Activated B cell treated with CpG ODN at 0.5 μM for 24 hours (primary cell): Measurements from ENCODE around the gene PI4K2B. TPM values are rescaled to one million over a fixed set of nuclear protein-coding genes. Genes with fewer than 3 reads are reported as not detected.
"Not testable (repeated sequence)": the region's sequence is repeated elsewhere in the genome, so short reads cannot be mapped to it uniquely, and the experiment has no call there.

Source experiments
- ATAC-seq: fragments of 200-7000 bp; cut with Tn5 transposase; one replicate; pipeline ENCODE4 v1.10.0; 2021; ENCODE audit warnings: low read depth, mild to moderate bottlenecking, moderate library complexity
- CTCF ChIA-PET: fragments of 350-600 bp; sonication (Branson Sonifier 250); formaldehyde crosslinking; loops from one replicate; lab custom pipeline; 2021; ENCODE audit warnings: antibody characterized with exemption; lab: Charles Lee
- POLR2A ChIA-PET: fragments of 350-600 bp; sonication (Branson Sonifier 250); formaldehyde crosslinking; loops from one replicate; lab custom pipeline; 2021; ENCODE audit warnings: antibody characterized with exemption; lab: Charles Lee
- DNase-seq: peaks from one replicate; pipeline ENCODE4 v3.0.0; 2022
- H3K27ac Mint-ChIP-seq: one replicate; pipeline ENCODE4 v1.8.0; 2020; ENCODE audit warnings: mixed read lengths
- H3K27me3 Mint-ChIP-seq: one replicate; pipeline ENCODE4 v1.8.0; 2021; ENCODE audit warnings: mixed read lengths
- H3K36me3 Mint-ChIP-seq: one replicate; pipeline ENCODE4 v1.8.0; 2021; ENCODE audit warnings: low read depth, mixed read lengths
- H3K4me1 Mint-ChIP-seq: one replicate; pipeline ENCODE4 v1.8.0; 2021; ENCODE audit warnings: mixed read lengths
- H3K4me3 Mint-ChIP-seq: one replicate; pipeline ENCODE4 v1.8.0; 2020; ENCODE audit warnings: mild to moderate bottlenecking, mixed read lengths
- H3K9me3 Mint-ChIP-seq: one replicate; pipeline ENCODE4 v1.8.0; 2020; ENCODE audit warnings: mixed read lengths
- intact Hi-C: fragments of 100-400 bp; cut with micrococcal nuclease; formaldehyde crosslinking; loops from one replicate; pipeline ENCODE4 v1.15.1; 2024
- total RNA-seq: library from RNA; stranded (reverse); gene quantifications from 2 replicates; pipeline ENCODE4 v1.2.3, GENCODE V29; 2022
- TF ChIP-seq, protein P1 (sequence below): fragments of 200-600 bp; IDR thresholded peaks from one replicate; pipeline ENCODE4 v1.8.0; 2022; ENCODE audit warnings: antibody characterized with exemption, mild to moderate bottlenecking

Gene PI4K2B
- total RNA-seq, 1 donor from 2014 or later, result 14.8 TPM

DNA sequence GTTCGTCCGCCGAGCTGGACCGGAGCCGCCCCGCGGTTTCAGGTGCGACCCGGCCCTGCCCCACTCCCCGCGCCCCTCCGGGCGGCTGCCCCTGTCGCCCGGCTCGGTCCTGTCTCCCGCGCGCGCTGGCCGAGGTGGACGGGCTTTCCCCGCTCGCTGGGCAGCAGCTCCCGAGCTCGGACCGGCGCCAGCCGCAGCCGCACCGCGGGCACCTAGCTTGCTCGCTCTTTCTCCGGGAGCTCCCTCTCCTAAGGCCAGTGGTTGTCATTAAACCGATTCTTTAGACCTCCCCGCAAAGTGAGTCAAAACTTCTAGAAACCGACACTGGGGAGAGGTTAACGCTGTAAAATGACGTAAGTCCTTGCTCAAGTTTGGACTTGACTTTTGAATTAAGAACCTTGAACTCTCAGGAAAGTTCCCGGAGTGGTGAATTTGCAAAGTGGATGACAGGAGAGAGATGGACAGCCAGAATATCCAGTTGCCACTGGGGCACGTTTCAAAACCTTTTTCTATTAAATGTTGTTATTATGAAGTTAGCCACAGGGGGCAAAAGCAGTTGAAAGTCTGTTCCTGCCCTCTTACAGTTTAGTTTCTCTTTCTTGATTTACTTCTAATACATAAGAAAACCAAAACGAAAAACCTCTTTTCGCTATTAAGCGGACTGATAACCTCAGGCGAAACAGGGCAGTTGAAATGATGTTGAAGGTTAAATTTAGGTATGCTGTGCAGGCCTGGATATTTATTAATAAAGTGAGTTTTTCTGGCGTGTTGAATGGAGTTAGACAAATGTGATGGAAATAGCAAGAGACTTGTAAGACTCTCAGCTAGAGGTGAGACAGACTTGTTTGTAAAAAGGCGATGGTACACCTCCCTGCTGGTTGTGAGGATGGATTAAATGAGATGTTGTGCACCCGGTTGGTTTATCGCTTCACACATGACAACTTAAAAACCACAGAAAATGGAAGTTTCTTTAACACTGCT is 847 bp downstream of the PI4K2B start:
- Mint-ChIP-seq H3K36me3 (peaks cover 18% of the 10 kb centered on the region), H3K27ac (peak overlapping the region; percentile 95), H3K9me3 (peaks cover 3% of the 10 kb centered on the region), H3K27me3 (no peaks in the 10 kb centered on the region), H3K4me1 (peaks cover 47% of the 10 kb centered on the region), H3K4me3 (peak overlapping the region; percentile 90)
- intact Hi-C loops, result loop anchor here (1.0 to 10.0 kb wide), 7 partner anchors 74 to 1630 kb away; partner anchors contain the start of genes DHX15, RBPJ, SEPSECS and SMIM20
- DNase-seq, result no peak
- peak; percentile 53 for ATAC-seq
- TF ChIP-seq, protein P1, sequence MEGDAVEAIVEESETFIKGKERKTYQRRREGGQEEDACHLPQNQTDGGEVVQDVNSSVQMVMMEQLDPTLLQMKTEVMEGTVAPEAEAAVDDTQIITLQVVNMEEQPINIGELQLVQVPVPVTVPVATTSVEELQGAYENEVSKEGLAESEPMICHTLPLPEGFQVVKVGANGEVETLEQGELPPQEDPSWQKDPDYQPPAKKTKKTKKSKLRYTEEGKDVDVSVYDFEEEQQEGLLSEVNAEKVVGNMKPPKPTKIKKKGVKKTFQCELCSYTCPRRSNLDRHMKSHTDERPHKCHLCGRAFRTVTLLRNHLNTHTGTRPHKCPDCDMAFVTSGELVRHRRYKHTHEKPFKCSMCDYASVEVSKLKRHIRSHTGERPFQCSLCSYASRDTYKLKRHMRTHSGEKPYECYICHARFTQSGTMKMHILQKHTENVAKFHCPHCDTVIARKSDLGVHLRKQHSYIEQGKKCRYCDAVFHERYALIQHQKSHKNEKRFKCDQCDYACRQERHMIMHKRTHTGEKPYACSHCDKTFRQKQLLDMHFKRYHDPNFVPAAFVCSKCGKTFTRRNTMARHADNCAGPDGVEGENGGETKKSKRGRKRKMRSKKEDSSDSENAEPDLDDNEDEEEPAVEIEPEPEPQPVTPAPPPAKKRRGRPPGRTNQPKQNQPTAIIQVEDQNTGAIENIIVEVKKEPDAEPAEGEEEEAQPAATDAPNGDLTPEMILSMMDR, result no peak
- POLR2A ChIA-PET, result interaction anchor here (0.6 to 4.4 kb wide), 7 partner anchors 11 to 650 kb away, joined by 3 to 48 read pairs (median 4); partner anchors contain the start of genes ANAPC4, DHX15, SEPSECS and ZCCHC4
- CTCF ChIA-PET, result interaction anchor here (0.7 to 4.6 kb wide), 8 partner anchors 19 to 257 kb away, joined by 3 to 45 read pairs (median 3); partner anchors contain the start of genes SEPSECS and ZCCHC4

GRCh38 chr4:25235401-25235800 is 1.6 kb downstream of the PI4K2B start:
- peaks cover 2% of the 10 kb centered on the region for H3K9me3 Mint-ChIP-seq
- H3K36me3 Mint-ChIP-seq, result peaks cover 18% of the 10 kb centered on the region
- ATAC-seq (no peak), DNase-seq (no peak)
- ChIA-PET POLR2A (interaction anchor here (0.8 to 4.4 kb wide), 5 partner anchors 17 to 651 kb away, joined by 3 to 48 read pairs (median 6); partner anchors contain the start of genes ANAPC4, DHX15, SEPSECS and ZCCHC4), CTCF (interaction anchor here (0.7 to 4.6 kb wide), 6 partner anchors 18 to 258 kb away, joined by 3 to 45 read pairs (median 4); partner anchors contain the start of genes SEPSECS and ZCCHC4)
- H3K27ac Mint-ChIP-seq, result peak overlapping the region; percentile 95
- H3K4me1 Mint-ChIP-seq, result peaks cover 55% of the 10 kb centered on the region
- H3K4me3 Mint-ChIP-seq, result peak overlapping the region; percentile 90
- H3K27me3 Mint-ChIP-seq, result no peaks in the 10 kb centered on the region
- intact Hi-C loops, result loop anchor here (10.0 kb wide), 2 partner anchors 1089 to 1629 kb away; partner anchors contain the start of genes RBPJ and STIM2
- TF ChIP-seq, protein P1, result no peak

GRCh38 chr4:25236030-25236429 is 2.2 kb downstream of the PI4K2B start:
- H3K27me3 Mint-ChIP-seq, DNase-seq, ATAC-seq, H3K9me3 Mint-ChIP-seq: not testable (repeated sequence)
- Mint-ChIP-seq H3K36me3 (peaks cover 15% of the 10 kb centered on the region), H3K27ac (peak overlapping the region; percentile 95), H3K4me1 (peaks cover 58% of the 10 kb centered on the region), H3K4me3 (peak overlapping the region; percentile 90)
- ChIA-PET POLR2A (interaction anchor here (4.1 to 4.4 kb wide), 2 partner anchors 75 to 77 kb away, joined by 43 to 48 read pairs; partner anchors contain the start of genes SEPSECS and ZCCHC4), CTCF (interaction anchor here (1.0 to 4.6 kb wide), 4 partner anchors 17 to 132 kb away, joined by 3 to 45 read pairs (median 6); partner anchors contain the start of genes SEPSECS and ZCCHC4)
- intact Hi-C loops, result loop anchor here (10.0 kb wide), 2 partner anchors 1089 to 1629 kb away; partner anchors contain the start of genes RBPJ and STIM2

GRCh38 chr4:25236971-25237370 is 3.1 kb downstream of the PI4K2B start:
- TF ChIP-seq, protein P1, result no peak
- no peaks in the 10 kb centered on the region for H3K9me3 Mint-ChIP-seq
- ChIA-PET POLR2A (no interaction called here), CTCF (interaction anchor here (1.1 kb wide), 1 partner anchor 256 kb away, joined by 5 read pairs; no protein-coding TSS in a partner anchor)
- no peak overlapping the region for H3K4me3 Mint-ChIP-seq
- H3K27ac Mint-ChIP-seq, result no peak overlapping the region
- DNase-seq (no peak), ATAC-seq (no peak)
- intact Hi-C loops, result loop anchor here (10.0 kb wide), 2 partner anchors 1088 to 1628 kb away; partner anchors contain the start of genes RBPJ and STIM2
- no peaks in the 10 kb centered on the region for H3K27me3 Mint-ChIP-seq
- H3K4me1 Mint-ChIP-seq, result peaks cover 64% of the 10 kb centered on the region
- H3K36me3 Mint-ChIP-seq, result peaks cover 15% of the 10 kb centered on the region

DNA sequence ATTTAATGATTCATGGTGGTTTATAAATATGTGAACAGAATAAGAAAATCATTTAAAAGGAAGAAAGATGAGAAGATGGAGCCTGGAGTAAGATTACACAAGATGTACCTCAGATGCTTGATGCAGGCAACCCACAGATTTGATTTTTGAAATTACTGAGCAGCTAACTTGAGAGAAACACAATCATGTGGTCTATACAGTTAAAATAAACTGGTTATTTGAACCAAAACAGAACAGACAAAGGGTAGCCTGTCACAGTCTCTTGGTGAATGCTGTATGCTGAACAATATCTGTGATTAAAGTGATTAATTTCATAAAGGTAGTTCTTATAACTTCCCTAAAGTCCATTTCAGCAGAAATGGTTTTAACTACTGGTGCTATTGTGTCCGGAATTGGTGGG is 4.2 kb downstream of the PI4K2B start:
- Mint-ChIP-seq H3K9me3 (no peaks in the 10 kb centered on the region), H3K27me3 (no peaks in the 10 kb centered on the region), H3K27ac (peak overlapping the region; percentile 24), H3K4me1 (peaks cover 57% of the 10 kb centered on the region), H3K36me3 (peaks cover 15% of the 10 kb centered on the region), H3K4me3 (no peak overlapping the region)
- intact Hi-C loops, result loop anchor here (10.0 kb wide), 2 partner anchors 1087 to 1627 kb away; partner anchors contain the start of genes RBPJ and STIM2
- ATAC-seq (no peak), DNase-seq (no peak)
- CTCF ChIA-PET, result interaction anchor here (1.1 kb wide), 1 partner anchor 257 kb away, joined by 5 read pairs; no protein-coding TSS in a partner anchor
- TF ChIP-seq, protein P1, result no peak
- POLR2A ChIA-PET, result no interaction called here

GRCh38 chr4:25239528-25239927 is 5.7 kb downstream of the PI4K2B start:
- intact Hi-C loops, result loop anchor here (10.0 kb wide), 2 partner anchors 1085 to 1625 kb away; partner anchors contain the start of genes RBPJ and STIM2
- peaks cover 23% of the 10 kb centered on the region for H3K36me3 Mint-ChIP-seq
- H3K27me3 Mint-ChIP-seq, DNase-seq, H3K9me3 Mint-ChIP-seq, H3K4me3 Mint-ChIP-seq, H3K27ac Mint-ChIP-seq, CTCF ChIA-PET, ATAC-seq: not testable (repeated sequence)
- H3K4me1 Mint-ChIP-seq, result peaks cover 52% of the 10 kb centered on the region
- POLR2A ChIA-PET, result interaction anchor here (0.6 kb wide), 1 partner anchor 13 kb away, joined by 7 read pairs; no protein-coding TSS in a partner anchor

- H3K9me3 Mint-ChIP-seq, H3K27me3 Mint-ChIP-seq, POLR2A ChIA-PET, CTCF ChIA-PET, DNase-seq: not testable (repeated sequence)
- peak overlapping the region; percentile 30 for H3K4me3 Mint-ChIP-seq
- peak overlapping the region; percentile 81 for H3K27ac Mint-ChIP-seq
- H3K36me3 Mint-ChIP-seq, result peaks cover 26% of the 10 kb centered on the region
- H3K4me1 Mint-ChIP-seq, result peaks cover 42% of the 10 kb centered on the region
- ATAC-seq, result peak; percentile 37
- intact Hi-C loops, result loop anchor here (1.0 kb wide), 1 partner anchor 60 kb away; no protein-coding TSS in a partner anchor
Observed at GRCh38 chr4:25240754-25241210, 6.9 kb downstream of the PI4K2B start.
